B cell (primary cell): ENCODE results near the gene HP1BP3.

Experiments used
- CTCF ChIP-seq: fragments of 200-600 bp; IDR thresholded peaks from one replicate; pipeline ENCODE4 v1.8.0; 2022; ENCODE audit warnings: antibody characterized with exemption, mild to moderate bottlenecking
- EZH2 ChIP-seq: IDR thresholded peaks from 2 replicates; pipeline ENCODE4 v1.6.1; 2012; ENCODE audit warnings: borderline replicate concordance, low read depth, mild to moderate bottlenecking, moderate library complexity, low read length; ENCODE audit not compliant: insufficient read depth, poor library complexity, severe bottlenecking

GRCh38 chr1:20819818-20820217 lies 32.7 kb upstream of the HP1BP3 start:
- TF ChIP-seq CTCF (no peak), EZH2 (no peak)
